HEK293 (cell line): ENCODE measurements around the gene GHSR.

Experiments
- CTCF ChIA-PET: fragments of 350-600 bp; formaldehyde crosslinking; extraction: SDS; loops from one replicate; lab custom pipeline; 2021; ENCODE audit warnings: antibody characterized with exemption; lab: Yijun Ruan, JAX
- POLR2A ChIA-PET: fragments of 300-600 bp; formaldehyde crosslinking; extraction: SDS; loops from one replicate; lab custom pipeline; 2020; ENCODE audit warnings: antibody characterized with exemption, inconsistent platforms; lab: Yijun Ruan, JAX
- H3K27ac ChIP-seq: fragments of 200-500 bp; sonication (Bioruptor generic); 2 replicates; pipeline ENCODE4 v1.5.1; 2014; ENCODE audit warnings: low read depth, low read length, control low read depth, inconsistent platforms; ENCODE audit errors: extremely low read depth
- H3K36me3 ChIP-seq, 2 experiments: fragments of 200-500 bp in 1 of 2; sonication (Bioruptor generic) in 1 of 2; 1 replicate in 1 of 2; 2 replicates in 1 of 2; pipeline ENCODE4 v1.5.1; 2014 to 2017; ENCODE audit warnings: inconsistent platforms in 2 of 2, low read length in 2 of 2; ENCODE audit not compliant: control insufficient read depth in 2 of 2, insufficient read depth in 1 of 2
- H3K4me1 ChIP-seq: fragments of 200-500 bp; sonication (Bioruptor generic); 2 replicates; pipeline ENCODE4 v1.5.1; 2014; ENCODE audit warnings: mild to moderate bottlenecking, low read length, inconsistent platforms; ENCODE audit not compliant: control insufficient read depth, insufficient read depth
- H3K4me3 ChIP-seq: 2 replicates; pipeline ENCODE4 v1.5.1; 2011; ENCODE audit warnings: low read depth, mild to moderate bottlenecking, control low read depth, low read length, moderate library complexity
- H3K9me3 ChIP-seq: fragments of 200-500 bp; sonication (Bioruptor generic); 2 replicates; pipeline ENCODE4 v1.5.1; 2014; ENCODE audit warnings: low read depth, low read length, inconsistent platforms; ENCODE audit not compliant: control insufficient read depth, insufficient read depth
- EGR2 ChIP-seq: fragments of 450-650 bp; formaldehyde crosslinking; IDR thresholded peaks from 2 replicates; pipeline ENCODE4 v1.5.1; 2016; ENCODE audit warnings: low read depth, missing biosample characterization, missing genetic modification characterization
- KLF16 ChIP-seq: fragments of 450-650 bp; formaldehyde crosslinking; IDR thresholded peaks from 2 replicates; pipeline ENCODE4 v1.5.1; 2017; ENCODE audit warnings: missing biosample characterization, missing genetic modification characterization
- ZBTB17 ChIP-seq: fragments of 450-650 bp; formaldehyde crosslinking; IDR thresholded peaks from 2 replicates; pipeline ENCODE4 v1.5.1; 2016; ENCODE audit warnings: missing biosample characterization, missing genetic modification characterization
- ZBTB6 ChIP-seq: fragments of 450-650 bp; formaldehyde crosslinking; IDR thresholded peaks from 2 replicates; pipeline ENCODE4 v1.5.1; 2017; ENCODE audit warnings: missing biosample characterization, missing genetic modification characterization
- ZEB2 ChIP-seq: fragments of 450-650 bp; formaldehyde crosslinking; IDR thresholded peaks from 2 replicates; pipeline ENCODE4 v1.5.1; 2016; ENCODE audit warnings: missing biosample characterization, missing genetic modification characterization
- ZFP3 ChIP-seq: fragments of 450-650 bp; formaldehyde crosslinking; IDR thresholded peaks from 2 replicates; pipeline ENCODE4 v1.5.1; 2016; ENCODE audit warnings: low read depth, missing biosample characterization, missing genetic modification characterization
- ZNF146 ChIP-seq: fragments of 450-650 bp; formaldehyde crosslinking; IDR thresholded peaks from 2 replicates; pipeline ENCODE4 v1.5.1; 2016; ENCODE audit warnings: missing biosample characterization, missing genetic modification characterization
- ZNF16 ChIP-seq: fragments of 450-650 bp; formaldehyde crosslinking; IDR thresholded peaks from 2 replicates; pipeline ENCODE4 v1.5.1; 2016; ENCODE audit warnings: low read depth, missing biosample characterization, missing genetic modification characterization
- ZNF175 ChIP-seq: fragments of 450-650 bp; formaldehyde crosslinking; IDR thresholded peaks from 2 replicates; pipeline ENCODE4 v1.5.1; 2016; ENCODE audit warnings: missing biosample characterization, missing genetic modification characterization
- ZNF184 ChIP-seq: fragments of 450-650 bp; IDR thresholded peaks from 2 replicates; pipeline ENCODE4 v1.5.1; 2018; ENCODE audit warnings: missing biosample characterization, mild to moderate bottlenecking, missing genetic modification characterization
- ZNF202 ChIP-seq: fragments of 450-650 bp; formaldehyde crosslinking; IDR thresholded peaks from 2 replicates; pipeline ENCODE4 v1.5.1; 2016; ENCODE audit warnings: missing biosample characterization, missing genetic modification characterization, borderline replicate concordance
- ZNF223 ChIP-seq: fragments of 450-650 bp; formaldehyde crosslinking; IDR thresholded peaks from 2 replicates; pipeline ENCODE4 v1.5.1; 2016; ENCODE audit warnings: missing biosample characterization, missing genetic modification characterization
- ZNF292 ChIP-seq: fragments of 450-650 bp; formaldehyde crosslinking; IDR thresholded peaks from 2 replicates; pipeline ENCODE4 v1.5.1; 2016; ENCODE audit warnings: low read depth, missing biosample characterization, missing genetic modification characterization, borderline replicate concordance
- ZNF48 ChIP-seq: fragments of 450-650 bp; formaldehyde crosslinking; IDR thresholded peaks from 2 replicates; pipeline ENCODE4 v1.5.1; 2016; ENCODE audit warnings: missing biosample characterization, missing genetic modification characterization
- ZNF843 ChIP-seq: fragments of 450-650 bp; formaldehyde crosslinking; IDR thresholded peaks from 2 replicates; pipeline ENCODE4 v1.5.1; 2016; ENCODE audit warnings: missing biosample characterization, missing genetic modification characterization
- ZSCAN4 ChIP-seq: fragments of 450-650 bp; formaldehyde crosslinking; IDR thresholded peaks from 2 replicates; pipeline ENCODE4 v1.5.1; 2017; ENCODE audit warnings: missing biosample characterization, missing genetic modification characterization
- TF ChIP-seq, protein P1 (sequence below): fragments of 450-650 bp; formaldehyde crosslinking; IDR thresholded peaks from 2 replicates; pipeline ENCODE4; 2016; ENCODE audit warnings: missing biosample characterization, missing genetic modification characterization
- TF ChIP-seq, protein P2 (sequence below): fragments of 450-650 bp; formaldehyde crosslinking; IDR thresholded peaks from 2 replicates; pipeline ENCODE4 v1.5.1; 2016; ENCODE audit warnings: missing biosample characterization, missing genetic modification characterization
- TF ChIP-seq, protein P3 (sequence below): fragments of 450-650 bp; formaldehyde crosslinking; IDR thresholded peaks from 2 replicates; pipeline ENCODE4 v1.5.1; 2017; ENCODE audit warnings: missing biosample characterization, missing genetic modification characterization
- TF ChIP-seq, protein P4 (sequence below): fragments of 450-650 bp; formaldehyde crosslinking; IDR thresholded peaks from 2 replicates; pipeline ENCODE4 v1.5.1; 2016; ENCODE audit warnings: missing biosample characterization, missing genetic modification characterization

GHSR gene

DNA sequence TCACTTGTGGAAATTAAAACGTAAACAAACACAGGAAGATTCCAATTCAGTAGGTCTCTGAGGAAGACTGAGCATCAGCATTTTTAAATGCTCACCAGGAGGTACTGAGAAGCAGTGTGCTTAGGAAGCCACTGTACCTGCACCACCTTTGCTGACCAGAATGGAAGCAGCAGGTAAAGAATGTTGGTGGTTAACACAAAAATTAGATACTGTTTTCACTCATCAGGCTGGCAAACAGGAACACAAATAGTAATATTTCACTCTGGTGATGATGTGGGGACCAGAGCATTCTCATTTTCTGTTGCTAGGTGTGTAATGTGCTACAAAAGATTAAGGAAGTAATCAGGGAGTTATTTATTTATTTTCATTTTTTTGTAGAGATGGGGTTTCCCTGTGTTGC, 29.9 kb upstream of the GHSR start:
- Histone ChIP-seq H3K9me3 (no peaks in the 10 kb centered on the region), H3K4me1 (no peaks in the 10 kb centered on the region), H3K36me3 (no peaks in the 10 kb centered on the region), H3K4me3 (no peak overlapping the region), H3K27ac (no peak overlapping the region)
- TF ChIP-seq ZEB2 (no peak), ZFP3 (no peak), ZNF223 (tag by site-specific recombination) (peak; percentile 62; the same call in 1 of the 2 replicates), KLF16 (no peak), ZNF202 (no peak)
- CTCF ChIA-PET: interaction anchor here (0.6 to 1.5 kb wide), 5 partner anchors 12 to 118 kb away, joined by 3 to 7 read pairs (median 5); no protein-coding TSS in a partner anchor
- POLR2A ChIA-PET: no interaction called here

DNA sequence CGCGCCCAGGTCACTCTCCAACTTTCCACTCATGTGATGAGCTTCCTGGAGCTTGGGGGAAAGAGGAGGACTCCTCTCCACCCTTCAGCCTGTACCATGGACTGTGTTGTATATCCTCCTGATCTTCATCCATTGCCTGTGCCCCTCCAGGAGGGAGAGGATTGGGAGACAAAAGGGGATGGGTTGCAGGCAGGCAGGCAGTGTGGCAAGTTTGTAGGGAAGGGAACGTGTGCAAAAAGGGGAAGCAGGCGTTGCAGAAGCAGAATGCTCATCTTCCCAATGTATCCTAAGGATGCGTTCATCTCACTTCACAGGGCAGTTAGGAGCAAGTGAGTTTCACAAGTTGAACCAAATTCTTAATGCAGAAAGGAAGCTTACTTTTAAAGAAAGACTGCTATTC, 28.1 kb upstream of the GHSR start:
- Histone ChIP-seq H3K4me3 (no peak overlapping the region), H3K4me1 (no peaks in the 10 kb centered on the region), H3K36me3 (no peaks in the 10 kb centered on the region), H3K9me3 (no peaks in the 10 kb centered on the region), H3K27ac (no peak overlapping the region)
- ChIA-PET CTCF (interaction anchor here (0.6 to 1.0 kb wide), 7 partner anchors 11 to 204 kb away, joined by 3 to 6 read pairs (median 3); no protein-coding TSS in a partner anchor), POLR2A (no interaction called here)
- no peak for TF ChIP-seq ZNF146
- TF ChIP-seq, protein P1, sequence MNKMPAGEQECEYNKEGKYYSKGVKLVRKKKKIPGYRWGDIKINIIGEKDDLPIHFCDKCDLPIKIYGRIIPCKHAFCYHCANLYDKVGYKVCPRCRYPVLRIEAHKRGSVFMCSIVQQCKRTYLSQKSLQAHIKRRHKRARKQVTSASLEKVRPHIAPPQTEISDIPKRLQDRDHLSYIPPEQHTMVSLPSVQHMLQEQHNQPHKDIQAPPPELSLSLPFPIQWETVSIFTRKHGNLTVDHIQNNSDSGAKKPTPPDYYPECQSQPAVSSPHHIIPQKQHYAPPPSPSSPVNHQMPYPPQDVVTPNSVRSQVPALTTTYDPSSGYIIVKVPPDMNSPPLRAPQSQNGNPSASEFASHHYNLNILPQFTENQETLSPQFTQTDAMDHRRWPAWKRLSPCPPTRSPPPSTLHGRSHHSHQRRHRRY (tag by site-specific recombination): no peak
- TF ChIP-seq, protein P2, sequence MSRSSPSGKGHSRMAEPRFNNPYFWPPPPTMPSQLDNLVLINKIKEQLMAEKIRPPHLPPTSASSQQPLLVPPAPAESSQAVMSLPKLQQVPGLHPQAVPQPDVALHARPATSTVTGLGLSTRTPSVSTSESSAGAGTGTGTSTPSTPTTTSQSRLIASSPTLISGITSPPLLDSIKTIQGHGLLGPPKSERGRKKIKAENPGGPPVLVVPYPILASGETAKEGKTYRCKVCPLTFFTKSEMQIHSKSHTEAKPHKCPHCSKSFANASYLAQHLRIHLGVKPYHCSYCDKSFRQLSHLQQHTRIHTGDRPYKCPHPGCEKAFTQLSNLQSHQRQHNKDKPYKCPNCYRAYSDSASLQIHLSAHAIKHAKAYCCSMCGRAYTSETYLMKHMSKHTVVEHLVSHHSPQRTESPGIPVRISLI (tag by site-specific recombination): no peak
- no peak for TF ChIP-seq ZNF175 (tag by site-specific recombination)
- no peak for TF ChIP-seq ZNF843
- TF ChIP-seq ZNF48 (tag by site-specific recombination): no peak
- no peak for TF ChIP-seq ZNF292
- TF ChIP-seq, protein P3, sequence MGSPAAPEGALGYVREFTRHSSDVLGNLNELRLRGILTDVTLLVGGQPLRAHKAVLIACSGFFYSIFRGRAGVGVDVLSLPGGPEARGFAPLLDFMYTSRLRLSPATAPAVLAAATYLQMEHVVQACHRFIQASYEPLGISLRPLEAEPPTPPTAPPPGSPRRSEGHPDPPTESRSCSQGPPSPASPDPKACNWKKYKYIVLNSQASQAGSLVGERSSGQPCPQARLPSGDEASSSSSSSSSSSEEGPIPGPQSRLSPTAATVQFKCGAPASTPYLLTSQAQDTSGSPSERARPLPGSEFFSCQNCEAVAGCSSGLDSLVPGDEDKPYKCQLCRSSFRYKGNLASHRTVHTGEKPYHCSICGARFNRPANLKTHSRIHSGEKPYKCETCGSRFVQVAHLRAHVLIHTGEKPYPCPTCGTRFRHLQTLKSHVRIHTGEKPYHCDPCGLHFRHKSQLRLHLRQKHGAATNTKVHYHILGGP (tag by site-specific recombination): no peak
- TF ChIP-seq ZSCAN4 (tag by site-specific recombination): no peak
- no peak for TF ChIP-seq ZNF184
- TF ChIP-seq, protein P4, sequence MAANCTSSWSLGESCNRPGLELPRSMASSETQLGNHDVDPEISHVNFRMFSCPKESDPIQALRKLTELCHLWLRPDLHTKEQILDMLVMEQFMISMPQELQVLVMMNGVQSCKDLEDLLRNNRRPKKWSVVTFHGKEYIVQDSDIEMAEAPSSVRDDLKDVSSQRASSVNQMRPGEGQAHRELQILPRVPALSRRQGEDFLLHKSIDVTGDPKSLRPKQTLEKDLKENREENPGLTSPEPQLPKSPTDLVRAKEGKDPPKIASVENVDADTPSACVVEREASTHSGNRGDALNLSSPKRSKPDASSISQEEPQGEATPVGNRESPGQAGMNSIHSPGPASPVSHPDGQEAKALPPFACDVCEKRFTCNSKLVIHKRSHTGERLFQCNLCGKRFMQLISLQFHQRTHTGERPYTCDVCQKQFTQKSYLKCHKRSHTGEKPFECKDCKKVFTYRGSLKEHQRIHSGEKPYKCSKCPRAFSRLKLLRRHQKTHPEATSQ: no peak
- TF ChIP-seq ZBTB6 (tag by site-specific recombination): no peak
- no peak for TF ChIP-seq ZBTB17
- TF ChIP-seq EGR2 (tag by site-specific recombination): no peak
- TF ChIP-seq ZNF16 (tag by site-specific recombination): no peak
